NCI-H128 (cell line): ENCODE results near the gene WDR74.
A peak's percentile ranks its signal among the peaks of the same experiment; 100 is the strongest.
"Not testable (repeated sequence)": the region's sequence is repeated elsewhere in the genome, so short reads cannot be mapped to it uniquely, and the experiment has no call there.

Source experiments
- DNase-seq: peaks from one replicate; lab custom pipeline; 2025; ENCODE audit not compliant: unreplicated experiment; lab: John Stamatoyannopoulos, UW

The WDR74 gene

GRCh38 chr11:62842171-62842741, 2.9 kb upstream of the WDR74 start:
- DNase-seq: no peak

- peak; percentile 87 for DNase-seq
Measured at GRCh38 chr11:62841361-62842170, 2.2 kb upstream of the WDR74 start.

GRCh38 chr11:62840721-62841360, 1.5 kb upstream of the WDR74 start:
- DNase-seq: peak; percentile 52

- DNase-seq: no peak
Measured at GRCh38 chr11:62835336-62835735, 4.1 kb downstream of the WDR74 start.

GRCh38 chr11:62832336-62833234, 6.8 kb downstream of the WDR74 start, which contains the start of gene TEX54:
TSS of gene TEX54 (minus strand) at chr11:62832841.
- DNase-seq: no peak

GRCh38 chr11:62831520-62832335, 7.7 kb downstream of the WDR74 start, which contains the start of gene STX5:
TSS of gene STX5 (minus strand) at chr11:62832051. CDS start at chr11:62831243, 808 bp downstream.
- DNase-seq: peak; percentile 97

- peak; percentile 65 for DNase-seq
Measured at GRCh38 chr11:62830904-62831519, 8.4 kb downstream of the WDR74 start.

- not testable (repeated sequence) for DNase-seq
Measured at GRCh38 chr11:62828130-62828529, 11.3 kb downstream of the WDR74 start.

GRCh38 chr11:62823677-62824076, 15.7 kb downstream of the WDR74 start:
- no peak for DNase-seq

- no peak for DNase-seq
Measured at GRCh38 chr11:62817129-62817528, 22.3 kb downstream of the WDR74 start.

- no peak for DNase-seq
Measured at GRCh38 chr11:62816557-62816956, 22.8 kb downstream of the WDR74 start.

GRCh38 chr11:62811659-62812058, 27.7 kb downstream of the WDR74 start:
- DNase-seq: no peak

- no peak for DNase-seq
Measured at GRCh38 chr11:62810748-62811147, 28.6 kb downstream of the WDR74 start.

GRCh38 chr11:62806611-62807121, 32.7 kb downstream of the WDR74 start:
- no peak for DNase-seq

- DNase-seq: no peak
Measured at GRCh38 chr11:62805961-62806441, 33.4 kb downstream of the WDR74 start.

- DNase-seq: peak; percentile 94
Measured at GRCh38 chr11:62805076-62805892, 34.1 kb downstream of the WDR74 start, which contains the start of gene NXF1. TSS of gene NXF1 (minus strand) at chr11:62805440. CDS start at chr11:62805356, 84 bp downstream.

GRCh38 chr11:62804310-62805075, 34.9 kb downstream of the WDR74 start:
- DNase-seq: no peak

GRCh38 chr11:62801071-62801470, 38.3 kb downstream of the WDR74 start:
- no peak for DNase-seq
